CD14-positive monocyte (primary cell): ENCODE results near the gene FAM163B. TPM values are rescaled to one million over a fixed set of nuclear protein-coding genes. Genes with fewer than 3 reads are reported as not detected.

ENCODE experiments used
- DNase-seq, 3 donors: peaks; one replicate each; pipeline ENCODE4 v3.0.0-alpha.2; 2011 to 2022
- H2AFZ ChIP-seq: 2 replicates; pipeline ENCODE4 v1.6.0; 2012; ENCODE audit warnings: mild to moderate bottlenecking, low read depth, low read length, inconsistent platforms; ENCODE audit not compliant: insufficient read depth, poor library complexity, severe bottlenecking
- H3K27ac ChIP-seq, 2 donors: 1 replicate in 1 of 2; 2 replicates in 1 of 2; pipeline ENCODE4 v1.5.1; 2012 to 2013; ENCODE audit warnings: low read length in 2 of 2, control low read depth in 1 of 2, inconsistent platforms in 1 of 2, low read depth in 1 of 2, mild to moderate bottlenecking in 1 of 2
- H3K27me3 ChIP-seq, 2 donors: one replicate each; pipeline versions ENCODE4 v1.6.0 to v1.6.1; 2011 to 2013; ENCODE audit warnings: low read length in 2 of 2; ENCODE audit not compliant: control insufficient read depth in 2 of 2, insufficient read depth in 2 of 2
- H3K36me3 ChIP-seq, 2 donors: replicated peaks in 1 of 2; 1 replicate in 1 of 2; 2 replicates in 1 of 2; pipeline versions ENCODE4 v1.5.1 to v1.6.1; 2012 to 2013; ENCODE audit warnings: low read length in 2 of 2, control low read depth in 1 of 2, inconsistent platforms in 1 of 2, mild to moderate bottlenecking in 1 of 2; ENCODE audit not compliant: insufficient read depth in 2 of 2, control insufficient read depth in 1 of 2
- H3K4me1 ChIP-seq, 2 donors: 1 replicate in 1 of 2; 2 replicates in 1 of 2; pipeline versions ENCODE4 v1.5.1 to v1.6.1; 2012 to 2013; ENCODE audit warnings: low read length in 2 of 2, control low read depth in 1 of 2, inconsistent platforms in 1 of 2, mild to moderate bottlenecking in 1 of 2, moderate library complexity in 1 of 2; ENCODE audit not compliant: insufficient read depth in 2 of 2, control insufficient read depth in 1 of 2
- H3K4me2 ChIP-seq: replicated peaks from 2 replicates; pipeline ENCODE3; 2012; ENCODE audit warnings: low read length, moderate library complexity, mild to moderate bottlenecking; ENCODE audit not compliant: poor library complexity, severe bottlenecking; ENCODE audit errors: extremely low read depth
- H3K4me3 ChIP-seq, 3 experiments: fragments of 200-600 bp in 1 of 3; sonication (generic) in 1 of 3; replicated peaks in 1 of 3; 1 replicate in 2 of 3; 2 replicates in 1 of 3; pipeline ENCODE4 v1.5.1; 2011 to 2013; ENCODE audit warnings: low read length in 3 of 3, mild to moderate bottlenecking in 3 of 3, control low read depth in 2 of 3, low read depth in 2 of 3, inconsistent platforms in 1 of 3, moderate library complexity in 1 of 3
- H3K79me2 ChIP-seq: 2 replicates; pipeline ENCODE4 v1.6.0; 2012; ENCODE audit warnings: mild to moderate bottlenecking, control low read depth, inconsistent platforms, low read length, moderate library complexity; ENCODE audit not compliant: insufficient read depth
- H3K9ac ChIP-seq: 2 replicates; pipeline ENCODE4 v1.6.0; 2017; ENCODE audit warnings: low read length, mild to moderate bottlenecking; ENCODE audit not compliant: insufficient read depth, poor library complexity, severe bottlenecking
- H3K9me3 ChIP-seq, 2 donors: replicated peaks in 1 of 2; 1 replicate in 1 of 2; 2 replicates in 1 of 2; pipeline versions ENCODE4 v1.5.1 to v1.6.1; 2012 to 2013; ENCODE audit warnings: low read length in 2 of 2, control low read depth in 1 of 2; ENCODE audit not compliant: control insufficient read depth in 1 of 2, insufficient read depth in 1 of 2
- H4K20me1 ChIP-seq: 2 replicates; pipeline ENCODE4 v1.6.0; 2012; ENCODE audit warnings: mild to moderate bottlenecking, low read length, control low read depth, moderate library complexity; ENCODE audit not compliant: insufficient read depth
- H3K27ac Mint-ChIP-seq, 7 donors: one replicate each; pipeline ENCODE4 v1.8.0; 2020; ENCODE audit warnings: mild to moderate bottlenecking in 7 of 7, mixed read lengths in 7 of 7, moderate library complexity in 6 of 7, inconsistent platforms in 2 of 7
- H3K27me3 Mint-ChIP-seq, 3 donors: one replicate each; pipeline ENCODE4 v1.8.0; 2021 to 2022; ENCODE audit warnings: low read depth in 3 of 3, mild to moderate bottlenecking in 3 of 3, mixed read lengths in 3 of 3, moderate library complexity in 3 of 3, inconsistent platforms in 1 of 3
- H3K36me3 Mint-ChIP-seq, 2 donors: one replicate each; pipeline ENCODE4 v1.8.0; 2020; ENCODE audit warnings: mixed read lengths in 2 of 2, inconsistent platforms in 1 of 2, mild to moderate bottlenecking in 1 of 2
- H3K4me1 Mint-ChIP-seq: one replicate; pipeline ENCODE4 v1.8.0; 2020; ENCODE audit warnings: mild to moderate bottlenecking, mixed read lengths
- H3K4me3 Mint-ChIP-seq, 2 donors: one replicate each; pipeline ENCODE4 v1.8.0; 2020; ENCODE audit warnings: mild to moderate bottlenecking in 2 of 2, mixed read lengths in 2 of 2, moderate library complexity in 1 of 2
- H3K9me3 Mint-ChIP-seq, 7 donors: one replicate each; pipeline ENCODE4 v1.8.0; 2020 to 2022; ENCODE audit warnings: mixed read lengths in 7 of 7, mild to moderate bottlenecking in 6 of 7, moderate library complexity in 6 of 7, inconsistent platforms in 2 of 7
- WGBS: methylation state at CpG from one replicate; pipeline ENCODE4 v1.1.5; 2013; ENCODE audit warnings: missing lambda C conversion rate; ENCODE audit not compliant: insufficient coverage; 5-methylcytosine and 5-hydroxymethylcytosine counted together
- intact Hi-C, 2 donors: fragments of 100-400 bp; cut with micrococcal nuclease; formaldehyde crosslinking; loops; one replicate each; pipeline versions ENCODE4 v1.15.0 to v1.15.1; 2023
- polyA plus RNA-seq, 3 donors: library from polyadenylated mRNA; depleted of rRNA in 1 of 3; unstranded in 2 of 3; stranded (reverse) in 1 of 3; fragments of 300-500 nt in 2 of 3; fragments of >200 nt in 1 of 3; fragmentation: Illumina TruSeq in 2 of 3; gene quantifications; 1 replicate in 2 of 3; 2 replicates in 1 of 3; pipeline ENCODE4 v1.2.3, GENCODE V29; 2012 to 2021
- TF ChIP-seq, protein P1 (sequence below): fragments of 200-600 bp; IDR thresholded peaks from one replicate; pipeline ENCODE4 v1.8.0; 2022; ENCODE audit warnings: antibody characterized with exemption, mild to moderate bottlenecking

FAM163B gene
- polyA plus RNA-seq, 3 donors = not detected

DNA sequence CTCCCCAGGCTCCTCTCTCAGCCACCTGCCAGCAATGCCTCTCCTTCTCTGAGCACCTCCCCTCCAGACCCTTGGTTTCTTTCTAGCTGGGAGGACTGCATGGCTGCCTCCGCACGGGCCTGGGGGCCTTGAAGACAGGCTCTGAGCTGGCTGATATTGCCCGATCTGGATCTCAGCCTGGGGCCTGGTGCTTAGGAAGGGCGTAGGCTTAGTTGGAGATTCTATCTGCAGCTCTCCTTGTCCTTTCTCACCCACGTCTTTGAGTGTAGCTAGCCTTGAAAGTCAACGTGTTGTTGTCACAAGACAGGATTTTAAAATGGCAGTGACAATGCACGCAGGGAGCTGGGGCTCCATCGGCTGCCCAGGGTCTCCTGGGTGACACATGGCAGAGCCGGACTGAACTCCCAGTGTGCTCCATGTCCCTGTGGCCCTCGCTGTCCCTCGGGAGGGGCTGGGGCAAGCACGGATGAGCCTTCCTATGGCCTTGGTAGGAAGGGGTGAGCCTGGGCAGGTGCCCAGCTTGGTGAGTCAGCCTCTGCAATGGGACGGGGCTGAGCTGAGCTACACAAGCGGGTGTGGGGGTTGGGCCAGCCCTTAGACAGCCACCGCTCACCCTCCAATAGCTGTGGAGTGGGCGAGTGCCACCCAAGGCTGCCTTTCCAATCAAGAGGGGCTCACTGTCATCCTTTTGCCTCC is 65.3 kb downstream of the FAM163B start:
- no peak overlapping the region for H3K4me3 Mint-ChIP-seq
- H3K4me3 ChIP-seq = no peak overlapping the region
- intact Hi-C loops = no loop called here
- H3K9ac ChIP-seq = no peak overlapping the region
- no peaks in the 10 kb centered on the region for H3K36me3 ChIP-seq
- no peaks in the 10 kb centered on the region for H3K79me2 ChIP-seq
- H2AFZ ChIP-seq = no peak overlapping the region
- no peak overlapping the region for H3K27ac ChIP-seq
- H3K4me1 ChIP-seq = peaks cover 16 to 21% of the 10 kb centered on the region in 2 donors
- no peaks in the 10 kb centered on the region for H3K9me3 ChIP-seq
- TF ChIP-seq, protein P1, sequence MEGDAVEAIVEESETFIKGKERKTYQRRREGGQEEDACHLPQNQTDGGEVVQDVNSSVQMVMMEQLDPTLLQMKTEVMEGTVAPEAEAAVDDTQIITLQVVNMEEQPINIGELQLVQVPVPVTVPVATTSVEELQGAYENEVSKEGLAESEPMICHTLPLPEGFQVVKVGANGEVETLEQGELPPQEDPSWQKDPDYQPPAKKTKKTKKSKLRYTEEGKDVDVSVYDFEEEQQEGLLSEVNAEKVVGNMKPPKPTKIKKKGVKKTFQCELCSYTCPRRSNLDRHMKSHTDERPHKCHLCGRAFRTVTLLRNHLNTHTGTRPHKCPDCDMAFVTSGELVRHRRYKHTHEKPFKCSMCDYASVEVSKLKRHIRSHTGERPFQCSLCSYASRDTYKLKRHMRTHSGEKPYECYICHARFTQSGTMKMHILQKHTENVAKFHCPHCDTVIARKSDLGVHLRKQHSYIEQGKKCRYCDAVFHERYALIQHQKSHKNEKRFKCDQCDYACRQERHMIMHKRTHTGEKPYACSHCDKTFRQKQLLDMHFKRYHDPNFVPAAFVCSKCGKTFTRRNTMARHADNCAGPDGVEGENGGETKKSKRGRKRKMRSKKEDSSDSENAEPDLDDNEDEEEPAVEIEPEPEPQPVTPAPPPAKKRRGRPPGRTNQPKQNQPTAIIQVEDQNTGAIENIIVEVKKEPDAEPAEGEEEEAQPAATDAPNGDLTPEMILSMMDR = no peak
- H3K9me3 Mint-ChIP-seq = no peaks in the 10 kb centered on the region
- no peak overlapping the region for H3K27ac Mint-ChIP-seq
- WGBS = 90% methylated on average over 8 of the region's 16 CpGs
- DNase-seq = no peak
- no peak overlapping the region for H3K4me2 ChIP-seq
- H3K36me3 Mint-ChIP-seq = no peaks in the 10 kb centered on the region
- no peaks in the 10 kb centered on the region for H4K20me1 ChIP-seq
- H3K27me3 Mint-ChIP-seq = peaks cover 17 to 27% (median 20%) of the 10 kb centered on the region in 3 donors
- peaks cover 16% of the 10 kb centered on the region for H3K4me1 Mint-ChIP-seq
- H3K27me3 ChIP-seq = peaks cover 0 to 16% of the 10 kb centered on the region in 2 donors

DNA sequence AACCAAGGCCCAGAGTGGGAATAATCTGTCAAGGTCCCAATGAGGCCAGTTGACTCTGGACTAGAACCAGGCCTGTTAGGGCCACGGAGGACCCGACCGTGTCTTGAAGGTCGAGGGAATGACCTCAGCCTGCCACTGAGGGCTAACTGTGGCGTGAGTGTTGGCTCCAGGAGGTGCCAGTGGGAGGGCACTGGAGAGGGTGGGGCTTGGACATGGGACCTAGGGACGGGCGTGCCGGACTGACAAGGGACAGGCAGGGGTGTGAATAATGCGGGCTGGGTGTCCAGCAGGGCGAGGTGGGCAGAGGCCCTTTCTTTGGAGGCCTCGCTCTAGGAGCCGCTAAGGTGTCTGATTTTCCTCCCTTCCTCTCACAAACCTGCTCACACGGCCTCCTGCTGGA is 67.2 kb downstream of the FAM163B start:
- Histone ChIP-seq H4K20me1 (no peaks in the 10 kb centered on the region), H2AFZ (no peak overlapping the region), H3K27ac (no peak overlapping the region), H3K4me3 (no peak overlapping the region), H3K9ac (no peak overlapping the region), H3K36me3 (no peaks in the 10 kb centered on the region), H3K9me3 (no peaks in the 10 kb centered on the region), H3K4me1 (peaks cover 16 to 22% of the 10 kb centered on the region in 2 donors), H3K27me3 (peaks cover 0 to 20% of the 10 kb centered on the region in 2 donors), H3K4me2 (no peak overlapping the region), H3K79me2 (no peaks in the 10 kb centered on the region)
- Mint-ChIP-seq H3K36me3 (no peaks in the 10 kb centered on the region), H3K27me3 (peaks cover 22 to 39% (median 26%) of the 10 kb centered on the region in 3 donors), H3K27ac (no peak overlapping the region), H3K4me1 (peaks cover 18% of the 10 kb centered on the region), H3K4me3 (no peak overlapping the region), H3K9me3 (no peaks in the 10 kb centered on the region)
- 98% methylated on average over 6 of the region's 13 CpGs for WGBS
- no peak for DNase-seq
- TF ChIP-seq, protein P1 = no peak
- intact Hi-C loops = no loop called here
